Neural cell (in vitro differentiated cells): Measurements from ENCODE around the gene ARHGEF11. TPM values are rescaled to one million over a fixed set of nuclear protein-coding genes. Genes with fewer than 3 reads are reported as not detected.

Experiments used
- H2AFZ ChIP-seq: fragments of 200-600, 300-800 bp; sonication (generic), shearing (Covaris generic); 2 replicates; pipeline ENCODE4 v1.6.0; 2014; ENCODE audit warnings: low read depth, mild to moderate bottlenecking, antibody characterized with exemption, low read length, moderate library complexity
- H3F3A ChIP-seq: fragments of 200-600 bp; shearing (Covaris generic); 2 replicates; pipeline ENCODE4 v1.6.1; 2016; ENCODE audit warnings: mild to moderate bottlenecking, moderate library complexity, mixed read lengths, antibody characterized with exemption, low read length; ENCODE audit not compliant: insufficient read depth, poor library complexity, severe bottlenecking
- H3K27ac ChIP-seq: fragments of 200-600, 300-800 bp; sonication (generic), shearing (Covaris generic); 2 replicates; pipeline ENCODE4 v1.5.1; 2014; ENCODE audit warnings: mild to moderate bottlenecking, low read length, moderate library complexity
- H3K27me3 ChIP-seq: fragments of 300-800, 200-600 bp; sonication (generic), shearing (Covaris generic); 2 replicates; pipeline ENCODE4 v1.6.0; 2014; ENCODE audit warnings: mild to moderate bottlenecking, low read depth, low read length, moderate library complexity; ENCODE audit not compliant: insufficient read depth
- H3K36me3 ChIP-seq: fragments of 300-800, 200-600 bp; sonication (generic), shearing (Covaris generic); 2 replicates; pipeline ENCODE4 v1.5.1; 2014; ENCODE audit warnings: mild to moderate bottlenecking, antibody characterized with exemption, low read length, moderate library complexity; ENCODE audit not compliant: insufficient read depth
- H3K4me2 ChIP-seq: fragments of 300-800, 200-600 bp; sonication (generic), shearing (Covaris generic); 2 replicates; pipeline ENCODE4 v1.6.0; 2014; ENCODE audit warnings: mild to moderate bottlenecking, low read length
- H3K4me3 ChIP-seq: fragments of 300-800, 200-600 bp; sonication (generic), shearing (Covaris generic); 2 replicates; pipeline ENCODE4 v1.5.1; 2014; ENCODE audit warnings: mild to moderate bottlenecking, low read length, moderate library complexity
- H3K79me2 ChIP-seq: fragments of 200-600 bp; shearing (Covaris generic); replicated peaks from 2 replicates; pipeline ENCODE4 v1.6.0; 2014; ENCODE audit warnings: mild to moderate bottlenecking, low read length, moderate library complexity; ENCODE audit not compliant: insufficient read depth
- H3K9ac ChIP-seq: fragments of 300-800, 200-600 bp; sonication (generic), shearing (Covaris generic); 2 replicates; pipeline ENCODE4 v1.6.1; 2016; ENCODE audit warnings: mild to moderate bottlenecking, low read length, mixed read lengths
- H3K9me2 ChIP-seq: fragments of 200-600 bp; shearing (Covaris generic); 2 replicates; pipeline ENCODE4 v1.6.1; 2016; ENCODE audit warnings: mild to moderate bottlenecking, low read length, mixed read lengths; ENCODE audit not compliant: insufficient read depth
- H3K9me3 ChIP-seq: fragments of 200-600, 300-800 bp; sonication (generic), shearing (Covaris generic); 2 replicates; pipeline ENCODE4 v1.6.1; 2016; ENCODE audit warnings: mild to moderate bottlenecking, mixed run types, low read length, moderate library complexity, mixed read lengths
- H4K20me1 ChIP-seq: fragments of 200-600 bp; shearing (Covaris generic); 2 replicates; pipeline ENCODE4 v1.6.1; 2016; ENCODE audit warnings: mild to moderate bottlenecking, mixed run types; ENCODE audit not compliant: insufficient read depth
- CTCF ChIP-seq: fragments of 450-650 bp; IDR thresholded peaks from 2 replicates; pipeline ENCODE4 v1.5.1; 2014; ENCODE audit warnings: antibody characterized with exemption, mild to moderate bottlenecking, moderate library complexity; ENCODE audit not compliant: poor library complexity, severe bottlenecking
- EP300 ChIP-seq: fragments of 450-650 bp; conservative IDR thresholded peaks from 2 replicates; pipeline ENCODE4 v1.6.1; 2014; ENCODE audit warnings: antibody characterized with exemption, mild to moderate bottlenecking, moderate library complexity; ENCODE audit not compliant: poor library complexity, severe bottlenecking
- EZH2 ChIP-seq: fragments of 200-600, 300-800 bp; shearing (Covaris generic), sonication (generic); IDR thresholded peaks from 2 replicates; pipeline ENCODE4 v1.6.1; 2014; ENCODE audit warnings: antibody characterized with exemption, low read length, borderline replicate concordance, mild to moderate bottlenecking; ENCODE audit not compliant: insufficient read depth, poor library complexity, severe bottlenecking
- MXI1 ChIP-seq: fragments of 450-650 bp; conservative IDR thresholded peaks from 2 replicates; pipeline ENCODE4 v1.6.1; 2014; ENCODE audit warnings: antibody characterized with exemption, mild to moderate bottlenecking; ENCODE audit not compliant: poor library complexity, severe bottlenecking
- POLR2AphosphoS5 ChIP-seq: IDR thresholded peaks from 2 replicates; pipeline ENCODE4 v1.6.1; 2012
- RAD21 ChIP-seq: fragments of 450-650 bp; conservative IDR thresholded peaks from 2 replicates; pipeline ENCODE4 v1.6.1; 2014; ENCODE audit warnings: antibody characterized with exemption, mild to moderate bottlenecking, moderate library complexity
- SMC3 ChIP-seq: fragments of 450-650 bp; conservative IDR thresholded peaks from 2 replicates; pipeline ENCODE4 v1.6.1; 2014; ENCODE audit warnings: antibody characterized with exemption, mild to moderate bottlenecking, moderate library complexity; ENCODE audit not compliant: poor library complexity
- TAF1 ChIP-seq: IDR thresholded peaks from 2 replicates; pipeline ENCODE4 v1.6.1; 2012; ENCODE audit warnings: low read depth
- polyA plus RNA-seq: library from polyadenylated mRNA; depleted of rRNA; stranded (reverse); fragments of >200 nt; gene quantifications from 2 replicates; pipeline ENCODE4 v1.2.3, GENCODE V29; 2014
- TF ChIP-seq, protein P1 (sequence below): IDR thresholded peaks from 2 replicates; pipeline ENCODE4 v1.6.1; 2012; ENCODE audit warnings: borderline replicate concordance

The ARHGEF11 gene
- polyA plus RNA-seq, 1 donor from 2014 or later: 33.2 TPM

DNA sequence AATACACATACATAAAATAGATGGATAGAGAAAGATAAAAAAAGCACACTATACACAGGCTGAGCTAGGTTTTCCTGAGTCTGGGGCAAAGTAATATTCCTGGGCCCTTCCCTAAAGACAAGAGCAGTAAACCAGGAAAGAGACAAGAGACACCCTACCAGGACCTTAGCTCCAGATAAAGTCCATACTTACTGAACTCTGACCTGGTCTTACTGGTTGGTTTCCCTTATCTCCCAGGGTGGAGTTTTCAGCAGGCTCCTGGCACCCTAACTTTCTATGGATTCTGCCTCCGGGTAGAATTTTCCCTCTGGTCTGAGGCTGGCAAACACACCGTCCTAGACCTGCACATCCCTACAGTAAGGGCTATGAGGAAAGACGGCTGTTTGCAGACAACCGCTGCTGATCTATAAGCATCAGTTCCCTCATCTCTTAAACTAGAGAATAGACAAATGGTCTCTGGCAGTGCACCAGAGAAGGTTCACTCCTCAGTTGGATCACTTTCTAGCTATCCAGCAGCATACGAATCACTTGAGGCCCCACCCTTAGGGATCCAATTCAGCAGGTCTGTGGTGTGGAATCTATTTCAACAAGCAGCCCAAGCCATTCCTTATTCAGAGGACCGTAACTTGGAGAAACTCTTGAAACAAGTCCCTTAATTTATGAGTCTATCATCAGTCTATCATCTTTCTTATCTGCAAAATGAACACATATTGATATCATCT is 52.0 kb downstream of the ARHGEF11 start:
- Histone ChIP-seq H3K4me3 (no peak overlapping the region), H2AFZ (no peak overlapping the region), H3K27me3 (no peaks in the 10 kb centered on the region), H3K79me2 (peaks cover 7% of the 10 kb centered on the region), H4K20me1 (no peaks in the 10 kb centered on the region), H3K36me3 (no peaks in the 10 kb centered on the region), H3K9me3 (no peaks in the 10 kb centered on the region), H3F3A (no peaks in the 10 kb centered on the region), H3K9me2 (no peaks in the 10 kb centered on the region), H3K27ac (no peak overlapping the region), H3K9ac (no peak overlapping the region), H3K4me2 (no peak overlapping the region)
- TF ChIP-seq MXI1: no peak
- TF ChIP-seq RAD21: no peak
- TF ChIP-seq POLR2AphosphoS5: no peak
- no peak for TF ChIP-seq TAF1
- TF ChIP-seq SMC3: no peak
- TF ChIP-seq, protein P1, sequence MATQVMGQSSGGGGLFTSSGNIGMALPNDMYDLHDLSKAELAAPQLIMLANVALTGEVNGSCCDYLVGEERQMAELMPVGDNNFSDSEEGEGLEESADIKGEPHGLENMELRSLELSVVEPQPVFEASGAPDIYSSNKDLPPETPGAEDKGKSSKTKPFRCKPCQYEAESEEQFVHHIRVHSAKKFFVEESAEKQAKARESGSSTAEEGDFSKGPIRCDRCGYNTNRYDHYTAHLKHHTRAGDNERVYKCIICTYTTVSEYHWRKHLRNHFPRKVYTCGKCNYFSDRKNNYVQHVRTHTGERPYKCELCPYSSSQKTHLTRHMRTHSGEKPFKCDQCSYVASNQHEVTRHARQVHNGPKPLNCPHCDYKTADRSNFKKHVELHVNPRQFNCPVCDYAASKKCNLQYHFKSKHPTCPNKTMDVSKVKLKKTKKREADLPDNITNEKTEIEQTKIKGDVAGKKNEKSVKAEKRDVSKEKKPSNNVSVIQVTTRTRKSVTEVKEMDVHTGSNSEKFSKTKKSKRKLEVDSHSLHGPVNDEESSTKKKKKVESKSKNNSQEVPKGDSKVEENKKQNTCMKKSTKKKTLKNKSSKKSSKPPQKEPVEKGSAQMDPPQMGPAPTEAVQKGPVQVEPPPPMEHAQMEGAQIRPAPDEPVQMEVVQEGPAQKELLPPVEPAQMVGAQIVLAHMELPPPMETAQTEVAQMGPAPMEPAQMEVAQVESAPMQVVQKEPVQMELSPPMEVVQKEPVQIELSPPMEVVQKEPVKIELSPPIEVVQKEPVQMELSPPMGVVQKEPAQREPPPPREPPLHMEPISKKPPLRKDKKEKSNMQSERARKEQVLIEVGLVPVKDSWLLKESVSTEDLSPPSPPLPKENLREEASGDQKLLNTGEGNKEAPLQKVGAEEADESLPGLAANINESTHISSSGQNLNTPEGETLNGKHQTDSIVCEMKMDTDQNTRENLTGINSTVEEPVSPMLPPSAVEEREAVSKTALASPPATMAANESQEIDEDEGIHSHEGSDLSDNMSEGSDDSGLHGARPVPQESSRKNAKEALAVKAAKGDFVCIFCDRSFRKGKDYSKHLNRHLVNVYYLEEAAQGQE: no peak
- no peak for TF ChIP-seq EZH2
- TF ChIP-seq CTCF: no peak
- no peak for TF ChIP-seq EP300

- Histone ChIP-seq H3K9me3 (no peaks in the 10 kb centered on the region), H3K27ac (no peak overlapping the region), H3K79me2 (peaks cover 7% of the 10 kb centered on the region), H4K20me1 (no peaks in the 10 kb centered on the region), H3K4me3 (no peak overlapping the region), H2AFZ (no peak overlapping the region), H3K36me3 (no peaks in the 10 kb centered on the region), H3F3A (no peaks in the 10 kb centered on the region), H3K9me2 (no peaks in the 10 kb centered on the region), H3K4me2 (no peak overlapping the region), H3K27me3 (no peaks in the 10 kb centered on the region), H3K9ac (no peak overlapping the region)
- TF ChIP-seq EP300: no peak
- no peak for TF ChIP-seq EZH2
- TF ChIP-seq CTCF: no peak
- no peak for TF ChIP-seq RAD21
- TF ChIP-seq POLR2AphosphoS5: no peak
- TF ChIP-seq, protein P1: no peak
- no peak for TF ChIP-seq TAF1
- no peak for TF ChIP-seq MXI1
- TF ChIP-seq SMC3: no peak
Measured at GRCh38 chr1:156992215-156992614, 53.3 kb downstream of the ARHGEF11 start.
